ENCODE results near the gene PLEKHA4.

PLEKHA4 gene

GRCh38 chr19:48833049-48833448 is 35.4 kb downstream of the PLEKHA4 start:
- no peak for TF ChIP-seq TAF1 (IDR thresholded peaks at IDR 0.05; ENCODE audit: low read depth)
- no peak for TF ChIP-seq RAD21 (IDR thresholded peaks at IDR 0.05; ENCODE audit: low read depth)
- TF ChIP-seq NFIC (IDR thresholded peaks at IDR 0.05), result no peak
- TF ChIP-seq YY1 (IDR thresholded peaks at IDR 0.05; ENCODE audit: low read depth), result no peak
- no peak for TF ChIP-seq ZBTB7A (IDR thresholded peaks at IDR 0.05; ENCODE audit: low read depth)
- no peak for TF ChIP-seq FOXM1 (IDR thresholded peaks at IDR 0.05; ENCODE audit: borderline replicate concordance, low read depth)
- TF ChIP-seq, protein P1, sequence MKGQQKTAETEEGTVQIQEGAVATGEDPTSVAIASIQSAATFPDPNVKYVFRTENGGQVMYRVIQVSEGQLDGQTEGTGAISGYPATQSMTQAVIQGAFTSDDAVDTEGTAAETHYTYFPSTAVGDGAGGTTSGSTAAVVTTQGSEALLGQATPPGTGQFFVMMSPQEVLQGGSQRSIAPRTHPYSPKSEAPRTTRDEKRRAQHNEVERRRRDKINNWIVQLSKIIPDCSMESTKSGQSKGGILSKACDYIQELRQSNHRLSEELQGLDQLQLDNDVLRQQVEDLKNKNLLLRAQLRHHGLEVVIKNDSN (IDR thresholded peaks at IDR 0.05), result no peak
- no peak for TF ChIP-seq CEBPB (IDR thresholded peaks at IDR 0.05)
- no peak for TF ChIP-seq TEAD4 (IDR thresholded peaks at IDR 0.05)

DNA sequence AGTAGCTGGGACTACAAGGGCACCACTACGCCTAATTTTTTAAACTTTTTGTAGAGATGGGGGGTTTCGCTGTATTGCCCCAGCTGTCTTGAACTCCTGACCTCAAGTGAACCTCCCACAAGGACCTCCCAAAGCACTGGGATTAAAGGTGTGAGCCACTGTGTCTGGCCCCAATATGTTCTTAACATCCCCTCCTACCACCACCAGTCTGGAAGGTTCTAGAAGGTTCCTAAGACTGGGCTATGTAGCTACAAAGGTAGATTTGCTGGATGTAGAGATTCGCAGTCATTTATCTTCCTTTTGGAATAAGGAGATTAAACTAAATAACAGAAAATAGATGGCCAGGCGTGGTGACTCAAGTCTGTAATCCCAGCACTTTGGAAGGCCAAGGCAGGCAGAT is 37.5 kb downstream of the PLEKHA4 start:
- TF ChIP-seq YY1 (IDR thresholded peaks at IDR 0.05; ENCODE audit: low read depth) (no peak), RAD21 (IDR thresholded peaks at IDR 0.05; ENCODE audit: low read depth) (no peak), TEAD4 (IDR thresholded peaks at IDR 0.05) (no peak), ZBTB7A (IDR thresholded peaks at IDR 0.05; ENCODE audit: low read depth) (no peak), CEBPB (IDR thresholded peaks at IDR 0.05) (no peak), REST (IDR thresholded peaks at IDR 0.05; ENCODE audit: low read depth) (no peak), MAX (IDR thresholded peaks at IDR 0.05) (no peak), CREB1 (IDR thresholded peaks at IDR 0.05; ENCODE audit: low read depth) (no peak), EP300 (IDR thresholded peaks at IDR 0.05; ENCODE audit: borderline replicate concordance) (no peak), FOXM1 (IDR thresholded peaks at IDR 0.05; ENCODE audit: borderline replicate concordance, low read depth) (no peak), TAF1 (IDR thresholded peaks at IDR 0.05; ENCODE audit: low read depth) (no peak), TCF12 (IDR thresholded peaks at IDR 0.05; ENCODE audit: low read depth) (no peak), EGR1 (IDR thresholded peaks at IDR 0.05) (no peak), NFIC (IDR thresholded peaks at IDR 0.05) (no peak)
- TF ChIP-seq, protein P1 (IDR thresholded peaks at IDR 0.05), result no peak

DNA sequence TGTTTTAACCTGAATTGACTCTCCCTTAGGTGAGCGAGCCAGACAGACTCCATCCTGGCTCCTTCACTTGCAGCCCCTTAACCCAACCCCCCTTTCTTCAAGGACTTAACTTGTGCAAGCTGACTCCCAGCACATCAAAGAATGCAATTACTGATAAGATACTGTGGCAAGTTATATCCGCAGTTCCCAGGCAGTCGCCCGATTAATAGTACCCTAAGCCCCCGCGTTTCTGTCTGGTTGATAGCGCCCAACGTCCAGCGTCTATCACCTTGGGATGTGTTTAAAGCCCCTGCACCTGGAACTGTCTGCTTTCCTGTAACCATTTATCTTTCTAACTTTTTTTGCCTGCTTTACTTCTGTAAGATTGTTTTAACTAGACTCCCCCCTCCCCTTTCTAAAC is 38.3 kb downstream of the PLEKHA4 start:
- no peak for TF ChIP-seq CREB1 (IDR thresholded peaks at IDR 0.05; ENCODE audit: low read depth)
- TF ChIP-seq, protein P1 (IDR thresholded peaks at IDR 0.05), result no peak
- TF ChIP-seq RAD21 (IDR thresholded peaks at IDR 0.05; ENCODE audit: low read depth), result no peak
- TF ChIP-seq ZBTB7A (IDR thresholded peaks at IDR 0.05; ENCODE audit: low read depth), result no peak
- no peak for TF ChIP-seq REST (IDR thresholded peaks at IDR 0.05; ENCODE audit: low read depth)
- no peak for TF ChIP-seq EGR1 (IDR thresholded peaks at IDR 0.05)
- no peak for TF ChIP-seq TCF12 (IDR thresholded peaks at IDR 0.05; ENCODE audit: low read depth)
- TF ChIP-seq CEBPB (IDR thresholded peaks at IDR 0.05), result no peak
- no peak for TF ChIP-seq TAF1 (IDR thresholded peaks at IDR 0.05; ENCODE audit: low read depth)
- TF ChIP-seq TEAD4 (IDR thresholded peaks at IDR 0.05), result no peak
- no peak for TF ChIP-seq NFIC (IDR thresholded peaks at IDR 0.05)

GRCh38 chr19:48826606-48827020 is 41.8 kb downstream of the PLEKHA4 start:
- TF ChIP-seq CREB1 (IDR thresholded peaks at IDR 0.05; ENCODE audit: low read depth) (no peak), CEBPB (IDR thresholded peaks at IDR 0.05) (no peak), ZBTB7A (IDR thresholded peaks at IDR 0.05; ENCODE audit: low read depth) (no peak), RAD21 (IDR thresholded peaks at IDR 0.05; ENCODE audit: low read depth) (no peak; the same call in 1 of the 2 replicates), TAF1 (IDR thresholded peaks at IDR 0.05; ENCODE audit: low read depth) (no peak), EP300 (IDR thresholded peaks at IDR 0.05; ENCODE audit: borderline replicate concordance) (no peak), TCF12 (IDR thresholded peaks at IDR 0.05; ENCODE audit: low read depth) (no peak), TEAD4 (IDR thresholded peaks at IDR 0.05) (no peak), MAX (IDR thresholded peaks at IDR 0.05) (no peak), YY1 (IDR thresholded peaks at IDR 0.05; ENCODE audit: low read depth) (no peak), EGR1 (IDR thresholded peaks at IDR 0.05) (no peak), FOXM1 (IDR thresholded peaks at IDR 0.05; ENCODE audit: borderline replicate concordance, low read depth) (no peak), REST (IDR thresholded peaks at IDR 0.05; ENCODE audit: low read depth) (no peak)
- TF ChIP-seq, protein P1 (IDR thresholded peaks at IDR 0.05), result no peak
